DMS153 treated with DMSO at 0.1 percent for 48 hours (cell line): ENCODE results near the gene CTDSPL2.
"Not testable (repeated sequence)": the region's sequence is repeated elsewhere in the genome, so short reads cannot be mapped to it uniquely, and the experiment has no call there.

Experiments used
- DNase-seq: peaks from one replicate; lab custom pipeline; 2025; ENCODE audit not compliant: unreplicated experiment; lab: John Stamatoyannopoulos, UW

CTDSPL2 gene

DNA sequence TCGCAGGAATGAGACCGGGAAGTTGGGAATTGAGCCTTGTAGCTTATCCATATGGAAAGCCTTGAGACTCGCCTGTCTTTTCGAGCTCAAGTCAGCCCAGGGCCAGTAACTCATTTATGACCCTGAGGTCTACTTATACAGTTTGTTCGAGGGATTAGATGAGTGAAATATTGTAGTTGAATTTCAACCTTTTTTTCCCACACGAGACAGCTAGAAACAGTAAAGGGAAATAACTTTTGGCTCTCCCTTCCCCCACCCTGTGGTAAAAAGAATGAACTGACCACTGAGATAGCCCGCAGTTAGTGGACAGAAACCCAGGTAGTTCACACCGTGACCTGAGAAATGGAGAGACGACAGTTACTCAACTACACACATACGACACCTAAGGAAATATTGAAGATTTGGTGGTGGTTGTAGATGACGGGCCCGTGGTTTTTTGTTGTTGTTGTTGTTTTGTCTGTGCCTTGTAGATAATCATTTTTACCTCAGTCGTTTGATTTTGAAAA lies 110.4 kb downstream of the CTDSPL2 start:
- DNase-seq, result no peak

- no peak for DNase-seq
Measured at GRCh38 chr15:44541282-44541958, 114.0 kb downstream of the CTDSPL2 start.

GRCh38 chr15:44542596-44542995 lies 115.2 kb downstream of the CTDSPL2 start:
- no peak for DNase-seq

DNA sequence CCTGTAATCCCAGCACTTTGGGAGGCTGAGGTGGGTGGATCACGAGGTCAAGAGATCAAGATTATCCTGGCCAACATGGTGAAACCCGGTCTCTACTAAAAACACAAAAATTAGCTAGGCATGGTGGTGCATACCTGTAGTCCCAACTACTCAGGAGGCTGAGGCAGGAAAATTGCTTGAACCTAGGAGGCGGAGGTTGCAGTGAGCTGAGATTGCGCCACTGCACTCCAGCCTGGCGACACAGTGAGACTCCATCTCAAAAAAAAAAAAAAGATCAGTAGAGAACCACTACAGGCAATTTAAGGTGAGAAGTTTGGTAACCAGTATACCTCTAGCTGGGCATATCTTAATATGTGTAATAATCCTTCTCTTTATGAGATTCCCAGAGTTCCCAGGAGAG lies 117.3 kb downstream of the CTDSPL2 start:
- DNase-seq, result not testable (repeated sequence)

DNA sequence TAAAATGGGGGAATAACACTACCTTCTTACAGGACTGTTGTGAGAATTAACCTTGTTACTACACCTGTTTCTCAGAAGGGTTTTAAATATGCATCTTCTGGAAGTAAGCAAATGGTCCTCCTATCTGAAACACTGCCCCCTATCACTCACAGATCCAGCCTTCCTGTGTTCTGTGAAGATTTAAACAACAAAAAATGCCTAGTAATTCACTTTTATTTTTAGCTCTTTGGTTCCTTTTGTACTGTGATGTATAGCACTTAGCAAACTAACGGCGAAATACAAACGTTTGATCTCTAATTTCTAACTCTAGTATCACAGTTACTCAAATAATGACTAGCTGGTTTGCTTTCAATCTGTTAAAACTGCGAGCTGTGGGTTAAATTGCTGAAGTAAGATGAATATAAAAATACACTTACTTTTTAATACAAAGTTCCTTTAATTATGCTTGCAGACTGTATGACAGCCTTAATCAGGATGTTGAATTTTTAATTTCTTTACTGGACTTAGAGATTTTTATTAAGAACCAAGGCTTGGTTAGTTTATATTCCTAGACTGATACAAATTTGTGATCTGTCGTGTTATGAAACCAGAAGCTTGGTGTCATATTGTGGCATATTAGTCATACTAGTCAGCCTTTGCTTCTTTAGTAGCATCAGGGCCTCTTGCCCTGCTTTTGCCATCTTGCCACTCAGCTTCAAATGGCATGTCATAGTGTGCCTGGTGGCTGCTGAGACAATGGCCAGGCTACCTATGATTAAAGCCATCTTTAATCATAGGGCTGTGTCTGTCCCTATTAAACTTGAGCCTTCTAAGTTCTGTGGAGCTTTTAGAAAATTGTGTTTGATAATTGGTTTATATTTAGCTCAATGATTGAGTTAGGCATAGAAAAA lies 118.7 kb downstream of the CTDSPL2 start:
- DNase-seq, result no peak

GRCh38 chr15:44549152-44549551 lies 121.7 kb downstream of the CTDSPL2 start:
- not testable (repeated sequence) for DNase-seq

DNA sequence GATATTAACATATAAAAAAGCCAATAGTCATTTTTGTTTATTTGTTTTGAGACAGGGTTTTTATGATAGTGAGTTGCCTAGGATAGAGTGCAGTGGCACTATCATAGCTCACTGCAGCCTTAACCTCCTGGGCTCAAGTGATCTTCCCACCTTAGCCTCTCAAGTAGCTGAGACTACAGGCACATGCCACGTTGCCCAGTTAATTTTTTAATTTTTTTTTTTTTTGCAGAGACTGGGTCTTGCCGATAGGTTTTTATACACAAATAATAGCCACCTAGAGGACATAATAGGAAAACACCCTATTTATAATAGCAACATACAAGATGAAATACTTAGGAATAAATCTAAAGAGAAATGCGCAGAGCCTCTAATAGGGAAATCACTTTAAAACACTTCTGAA lies 122.8 kb downstream of the CTDSPL2 start:
- DNase-seq, result no peak

DNA sequence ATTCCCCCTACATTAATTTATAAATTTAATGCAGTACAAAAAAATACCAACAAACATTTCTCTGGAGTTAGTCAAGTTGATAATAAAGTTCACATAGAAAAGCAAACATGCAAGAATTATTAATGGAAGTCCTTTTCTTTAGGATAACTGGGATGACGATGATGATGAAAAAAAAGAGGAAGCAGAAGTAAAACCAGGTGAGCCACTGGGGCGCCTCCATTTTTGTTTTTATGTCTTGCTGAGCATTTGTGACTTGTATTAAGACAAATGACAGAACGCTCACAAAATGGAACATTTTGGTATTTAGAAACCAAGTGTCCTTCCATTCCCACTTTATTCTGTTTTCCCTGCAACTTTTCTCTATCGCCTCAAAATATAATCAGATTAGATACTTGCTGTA lies 123.3 kb downstream of the CTDSPL2 start:
- no peak for DNase-seq

DNA sequence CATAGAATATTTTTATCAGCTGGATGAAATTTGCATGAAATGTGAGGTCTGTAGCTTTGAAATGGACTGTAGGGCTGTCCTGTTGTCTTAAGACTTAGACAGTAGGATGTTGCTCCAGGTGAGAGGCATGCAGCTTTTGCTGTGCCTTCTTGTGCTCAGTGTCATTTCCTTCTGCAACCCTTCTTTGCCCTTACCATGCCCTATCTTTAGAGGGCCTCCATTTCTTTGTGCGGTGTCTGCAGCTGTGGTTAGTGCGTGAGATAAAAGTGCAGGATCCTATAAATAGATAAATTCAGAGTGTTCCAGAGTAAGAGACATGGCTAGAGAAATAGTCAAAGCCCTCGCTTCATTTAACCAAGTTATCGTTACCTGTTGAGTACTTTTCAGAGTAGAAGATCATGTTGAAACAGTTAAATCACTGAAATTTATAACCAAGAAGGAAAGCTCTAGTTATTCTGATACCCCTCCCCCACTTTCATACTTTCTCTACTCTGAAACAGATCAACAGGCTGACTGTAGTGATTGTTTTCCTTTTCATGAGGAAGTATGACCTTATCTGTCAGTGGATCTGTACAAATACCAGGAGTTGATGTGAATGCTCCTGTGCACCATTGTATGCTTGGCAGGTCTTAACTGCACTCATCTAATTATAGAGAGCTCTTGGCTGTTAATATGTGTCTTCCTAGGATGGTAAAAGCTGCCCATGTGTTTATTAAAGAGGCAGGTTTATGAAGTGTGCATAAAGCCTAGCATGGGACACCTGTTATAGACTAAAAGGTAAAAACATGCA lies 127.7 kb downstream of the CTDSPL2 start:
- DNase-seq, result no peak

DNA sequence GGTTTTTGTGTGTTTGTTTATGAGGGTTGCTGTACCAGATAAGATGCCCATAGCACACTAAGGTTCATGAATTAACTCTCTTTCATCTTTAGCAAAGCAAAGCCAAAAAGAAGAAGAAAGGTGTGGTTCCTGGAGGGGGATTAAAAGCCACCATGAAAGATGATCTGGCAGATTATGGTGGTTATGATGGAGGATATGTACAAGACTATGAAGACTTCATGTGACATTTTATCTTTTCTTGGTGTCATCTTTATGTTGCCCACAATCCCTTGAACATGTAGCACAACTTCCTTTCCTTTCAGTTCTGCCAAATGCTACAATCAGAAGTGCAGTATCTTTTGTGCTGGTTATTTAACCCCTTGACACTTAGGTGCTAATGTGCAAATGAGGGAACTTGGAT lies 133.5 kb downstream of the CTDSPL2 start:
- DNase-seq, result not testable (repeated sequence)

GRCh38 chr15:44565387-44566154 lies 138.1 kb downstream of the CTDSPL2 start:
- DNase-seq, result no peak

DNA sequence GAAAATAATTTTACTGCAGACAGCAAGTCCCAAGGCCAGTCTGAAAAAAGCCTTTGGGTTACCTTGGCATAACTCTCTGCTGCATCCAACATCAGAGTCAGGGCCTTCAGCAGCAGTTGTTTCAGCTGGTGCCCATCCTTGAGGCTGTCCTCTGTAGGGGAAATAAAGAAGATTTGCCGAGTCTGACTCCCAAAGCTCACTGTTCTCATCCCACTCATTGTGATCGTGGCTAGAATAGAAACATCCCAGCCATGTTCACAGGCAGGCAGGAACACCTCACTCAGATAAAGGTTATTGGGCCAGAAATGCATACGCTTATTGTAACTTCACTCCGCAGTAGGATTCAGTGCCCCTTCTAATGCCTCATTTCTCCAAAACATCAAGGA lies 138.7 kb downstream of the CTDSPL2 start:
- DNase-seq, result no peak

- DNase-seq, result no peak
Measured at GRCh38 chr15:44568338-44568737, 140.9 kb downstream of the CTDSPL2 start.

GRCh38 chr15:44569316-44569715 lies 141.9 kb downstream of the CTDSPL2 start:
- DNase-seq, result no peak

DNA sequence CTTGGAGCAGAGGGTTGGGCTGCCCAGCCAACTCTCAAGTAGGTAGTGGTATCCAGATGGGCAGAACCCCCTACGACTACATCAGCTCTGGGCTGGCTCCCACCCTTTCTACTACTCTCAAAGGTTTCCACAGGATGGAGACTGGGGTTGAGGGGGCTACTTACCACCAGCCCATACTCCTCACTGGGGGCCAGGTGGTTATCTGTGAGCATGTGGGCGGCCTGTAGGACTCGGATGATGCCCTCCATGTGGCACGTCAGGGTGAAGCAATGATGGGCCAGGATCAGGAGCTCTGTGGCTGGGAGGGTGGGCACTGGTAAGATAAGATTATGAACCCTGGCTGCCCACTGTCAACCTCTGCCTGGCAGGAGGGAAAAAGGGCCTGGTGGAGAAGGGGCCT lies 142.9 kb downstream of the CTDSPL2 start:
- DNase-seq, result no peak

- DNase-seq, result no peak
Measured at GRCh38 chr15:44573386-44573785, 146.0 kb downstream of the CTDSPL2 start.

DNA sequence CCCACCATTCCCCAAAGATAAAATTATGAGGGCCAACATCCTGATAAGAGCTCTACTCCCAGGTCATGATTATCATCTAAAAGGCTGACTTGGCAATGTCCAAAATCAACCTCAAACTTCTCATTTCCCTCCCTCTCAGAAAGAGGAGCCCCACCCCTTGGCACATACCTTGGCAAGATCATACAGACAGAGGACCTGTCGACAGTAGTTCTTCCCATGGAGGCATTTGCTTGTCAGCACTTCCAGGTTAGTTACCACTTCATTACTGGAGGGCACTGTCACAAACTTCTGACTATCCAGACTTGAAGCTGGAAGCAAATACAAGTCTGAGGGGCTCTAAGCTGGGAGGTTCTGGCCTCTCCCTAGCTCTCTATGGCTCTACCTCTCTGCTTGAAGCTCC lies 147.3 kb downstream of the CTDSPL2 start:
- DNase-seq, result no peak
